H1 (cell line): Measurements from ENCODE around the gene SLC25A3. TPM values are rescaled to one million over a fixed set of nuclear protein-coding genes. Genes with fewer than 3 reads are reported as not detected.

Experiments used
- ASH2L ChIP-seq: fragments of 200-600, 300-600 bp; sonication (generic); IDR thresholded peaks from one replicate; pipeline ENCODE4 v1.7.1; 2017; ENCODE audit warnings: low read length
- BACH1 ChIP-seq: IDR thresholded peaks from 2 replicates; pipeline ENCODE4 v1.6.1; 2012; ENCODE audit warnings: low read length, improper control_type of control experiment
- CREB1 ChIP-seq: IDR thresholded peaks from 2 replicates; pipeline ENCODE4 v1.6.1; 2012; ENCODE audit warnings: inconsistent platforms
- HDAC2 ChIP-seq, 2 experiments: fragments of 300-600 bp in 1 of 2; sonication (generic) in 1 of 2; IDR thresholded peaks; 2 replicates each; pipeline ENCODE4 v1.6.1; 2011 to 2012; ENCODE audit warnings: low read depth in 2 of 2, low read length in 2 of 2, mild to moderate bottlenecking in 2 of 2, moderate library complexity in 2 of 2, borderline replicate concordance in 1 of 2, inconsistent platforms in 1 of 2
- HDAC6 ChIP-seq: IDR thresholded peaks from one replicate; pipeline ENCODE4 v1.7.1; 2012; ENCODE audit warnings: low read depth, mild to moderate bottlenecking, inconsistent platforms, low read length, moderate library complexity
- KDM4A ChIP-seq: IDR thresholded peaks from one replicate; pipeline ENCODE4 v1.7.1; 2012; ENCODE audit warnings: low read depth, mild to moderate bottlenecking, moderate library complexity, low read length, inconsistent platforms; ENCODE audit not compliant: severe bottlenecking
- NANOG ChIP-seq: IDR thresholded peaks from 2 replicates; pipeline ENCODE4 v1.6.1; 2011; ENCODE audit warnings: low read length, low read depth, mild to moderate bottlenecking, inconsistent platforms; ENCODE audit not compliant: insufficient read depth, poor library complexity, severe bottlenecking
- RNF2 ChIP-seq: fragments of 200-900, 300-1000 bp; sonication (generic); IDR thresholded peaks from 2 replicates; pipeline ENCODE4 v1.7.1; 2016; ENCODE audit warnings: borderline replicate concordance, low read depth, mild to moderate bottlenecking, antibody characterized with exemption, low read length; ENCODE audit not compliant: poor library complexity, severe bottlenecking; ENCODE audit errors: missing control alignments
- SIN3A ChIP-seq, 2 experiments: IDR thresholded peaks in 1 of 2; conservative IDR thresholded peaks in 1 of 2; 2 replicates each; pipeline ENCODE4 v1.6.1; 2011 to 2012; ENCODE audit warnings: low read length in 2 of 2, improper control_type of control experiment in 1 of 2, low read depth in 1 of 2, mild to moderate bottlenecking in 1 of 2
- TAF1 ChIP-seq: IDR thresholded peaks from 2 replicates; pipeline ENCODE4 v1.6.1; 2011; ENCODE audit warnings: mild to moderate bottlenecking, low read depth, low read length
- TCF12 ChIP-seq: IDR thresholded peaks from 2 replicates; pipeline ENCODE4 v1.6.1; 2011; ENCODE audit warnings: low read depth, mild to moderate bottlenecking, low read length
- polyA plus RNA-seq, 7 experiments: library from polyadenylated mRNA; depleted of rRNA in 3 of 7; stranded (reverse) in 5 of 7; unstranded in 2 of 7; fragments of >200 nt in 5 of 7; fragments of 200-250 nt in 2 of 7; gene quantifications; 1 replicate in 5 of 7; 2 replicates in 1 of 7; 4 replicates in 1 of 7; pipeline versions ENCODE4 v1.2.1 to v1.2.3, GENCODE V29; 2011 to 2013; ENCODE audit warnings: missing spikeins in 2 of 7, mixed read lengths in 2 of 7
- total RNA-seq: library from RNA; stranded (reverse); fragmentation: NEBNext Ultra II Directional; extraction: Animal tissue kit (Norgen Biotek cat#: 25700); gene quantifications from 2 replicates; pipeline ENCODE4 v1.2.1, GENCODE V29; 2021
- TF ChIP-seq, protein P1 (sequence below): IDR thresholded peaks from 2 replicates; pipeline ENCODE4 v1.6.1; 2012; ENCODE audit warnings: inconsistent platforms

The SLC25A3 gene
- total and polyA plus RNA-seq, 2 of the 8 experiments (the other 6 are each of a cell fraction or from before 2014, with no cell fraction given): 702 to 709 TPM

DNA sequence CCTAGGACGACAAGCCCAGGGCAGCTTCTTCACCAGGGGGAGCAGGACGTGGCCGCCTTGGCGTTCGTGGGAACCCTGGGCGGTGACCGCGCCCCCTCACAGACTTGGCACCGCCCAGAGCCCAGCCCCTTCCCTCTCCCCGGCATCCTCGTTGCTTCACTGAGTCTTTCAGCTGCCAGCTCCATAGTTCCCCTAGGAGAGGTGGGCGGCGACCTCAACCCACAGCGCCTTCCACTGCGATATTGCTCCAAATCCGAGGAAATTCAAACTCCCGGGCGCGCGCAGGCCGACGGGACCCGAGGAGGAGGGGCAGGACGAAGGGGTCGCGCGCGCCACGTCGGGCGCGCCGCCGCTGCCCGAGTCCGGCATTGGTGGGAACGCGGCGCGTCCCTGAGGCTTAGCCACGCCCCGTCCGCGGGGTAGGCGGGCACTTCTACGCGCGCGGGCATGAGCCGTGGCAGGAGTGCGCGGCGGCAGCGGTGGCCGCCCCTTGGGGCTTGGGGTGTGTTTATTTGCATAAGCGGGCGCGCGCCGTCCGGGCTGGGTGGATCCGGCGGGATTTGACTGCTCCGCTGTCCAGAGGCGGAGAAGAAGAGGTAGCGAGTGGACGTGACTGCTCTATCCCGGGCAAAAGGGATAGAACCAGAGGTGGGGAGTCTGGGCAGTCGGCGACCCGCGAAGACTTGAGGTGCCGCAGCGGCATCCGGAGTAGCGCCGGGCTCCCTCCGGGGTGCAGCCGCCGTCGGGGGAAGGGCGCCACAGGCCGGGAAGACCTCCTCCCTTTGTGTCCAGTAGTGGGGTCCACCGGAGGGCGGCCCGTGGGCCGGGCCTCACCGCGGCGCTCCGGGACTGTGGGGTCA, 51.5 kb downstream of the SLC25A3 start, which contains the start of the genes APAF1 and IKBIP (continued):
- TF ChIP-seq, protein P1, sequence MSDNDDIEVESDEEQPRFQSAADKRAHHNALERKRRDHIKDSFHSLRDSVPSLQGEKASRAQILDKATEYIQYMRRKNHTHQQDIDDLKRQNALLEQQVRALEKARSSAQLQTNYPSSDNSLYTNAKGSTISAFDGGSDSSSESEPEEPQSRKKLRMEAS: 0 out of 2 replicates have a peak, but pooled peaks have one; percentile 13
- peak; percentile 84 for TF ChIP-seq ASH2L
- peak; percentile 65; the same call in 1 of the 2 replicates for TF ChIP-seq TAF1
- 0 out of 4 replicates have a peak, but pooled peaks of 1 of the 2 experiments have one; percentile 71 for TF ChIP-seq HDAC2 (IDR thresholded peaks at IDR 0.05; ENCODE audit: borderline replicate concordance in 1 of 2, low read depth in 2 of 2, low read length in 2 of 2)
- peak; percentile 57; the same call in 1 of the 2 replicates for TF ChIP-seq CREB1
- peak; percentile 81 for TF ChIP-seq KDM4A
- no peak for TF ChIP-seq NANOG
- TF ChIP-seq HDAC6: no peak
- TF ChIP-seq TCF12: no peak
- TF ChIP-seq SIN3A (conservative IDR thresholded peaks at IDR 0.05 in 1 of 2, IDR thresholded peaks at IDR 0.05 in 1 of 2; ENCODE audit: low read depth in 1 of 2, low read length in 2 of 2): peak; percentile 22 to 85; a peak in 2 of 4 replicates
- peak; percentile 39; the same call in 1 of the 2 replicates for TF ChIP-seq BACH1
- no peak for TF ChIP-seq RNF2
- TF ChIP-seq, all 59 proteins: peak for 13
